Hindlimb muscle (tissue), 1 donor: Measurements from ENCODE around the gene SIGMAR1. TPM values are rescaled to one million over a fixed set of nuclear protein-coding genes. Genes with fewer than 3 reads are reported as not detected.
A peak's percentile ranks its signal among the peaks of the same experiment; 100 is the strongest.

Source experiments
- DNase-seq: peaks from one replicate; pipeline ENCODE4 v3.0.0-alpha.2; 2013
- polyA plus RNA-seq: library from polyadenylated mRNA; unstranded; fragments of 120-200 nt; gene quantifications from one replicate; pipeline ENCODE4 v1.2.1, GENCODE V29; 2013; ENCODE audit not compliant: insufficient read length

SIGMAR1 gene
- polyA plus RNA-seq, 1 donor, result 52.0 TPM

DNA sequence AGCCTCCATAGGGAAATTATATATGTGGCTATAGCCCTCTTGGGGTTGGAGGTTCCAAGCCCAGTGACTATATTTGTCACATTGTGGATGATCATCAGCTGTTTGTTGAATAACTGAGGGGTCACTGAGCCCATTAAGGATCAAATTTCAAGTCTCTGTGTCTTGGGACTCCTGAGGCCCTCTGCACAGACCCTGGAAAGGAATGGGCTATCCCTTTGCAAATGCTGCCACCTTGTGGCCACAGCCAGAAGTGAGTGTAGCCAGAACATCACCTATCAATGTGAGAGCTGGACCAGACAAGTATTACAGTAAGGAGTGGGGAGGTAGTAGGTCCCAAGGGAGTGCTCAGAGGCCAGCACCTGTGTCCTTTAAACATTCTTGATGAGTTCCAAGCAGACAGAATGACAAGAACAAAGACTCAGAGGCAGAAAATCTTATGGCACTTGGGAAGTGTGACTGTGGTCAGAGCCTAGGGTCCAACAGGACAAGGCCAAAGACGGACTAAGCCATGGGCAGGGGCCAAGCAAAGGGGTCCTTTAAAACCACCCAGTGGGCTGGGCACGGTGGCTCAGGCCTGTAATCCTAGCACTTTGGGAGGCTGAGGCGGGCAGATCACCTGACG is 33.9 kb downstream of the SIGMAR1 start:
- DNase-seq, result peak; percentile 82

DNA sequence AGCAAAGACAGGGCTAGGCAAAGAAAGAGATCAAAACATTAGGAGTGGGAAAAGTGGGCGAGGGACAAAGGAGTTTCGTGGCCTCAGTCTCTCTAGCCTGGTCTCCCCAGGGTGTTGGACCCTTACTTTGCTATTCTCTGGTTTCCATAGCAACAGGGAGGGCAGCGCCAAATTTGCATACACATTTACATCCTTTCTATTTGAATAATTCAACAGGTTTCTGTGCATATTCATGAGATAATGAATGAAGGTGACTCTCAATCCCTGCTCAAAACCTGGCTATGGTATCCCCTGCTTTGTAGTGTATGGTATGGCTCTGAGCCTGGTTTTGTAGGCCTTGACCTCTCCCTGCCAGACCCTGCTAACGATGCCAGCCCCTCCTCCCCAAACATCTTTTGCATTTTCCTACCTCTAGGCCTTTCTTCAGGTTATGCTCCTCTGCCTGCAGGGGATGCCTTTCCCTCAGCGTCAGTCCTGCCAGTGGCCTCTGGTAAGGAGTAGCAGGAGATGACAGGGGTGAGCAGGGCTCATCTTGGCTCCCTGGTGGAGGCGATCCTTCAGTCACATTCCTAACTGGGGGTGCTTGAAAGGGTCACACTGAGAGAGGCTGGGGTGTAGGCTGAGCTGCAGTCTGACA is 35.5 kb downstream of the SIGMAR1 start:
- no peak for DNase-seq

DNA sequence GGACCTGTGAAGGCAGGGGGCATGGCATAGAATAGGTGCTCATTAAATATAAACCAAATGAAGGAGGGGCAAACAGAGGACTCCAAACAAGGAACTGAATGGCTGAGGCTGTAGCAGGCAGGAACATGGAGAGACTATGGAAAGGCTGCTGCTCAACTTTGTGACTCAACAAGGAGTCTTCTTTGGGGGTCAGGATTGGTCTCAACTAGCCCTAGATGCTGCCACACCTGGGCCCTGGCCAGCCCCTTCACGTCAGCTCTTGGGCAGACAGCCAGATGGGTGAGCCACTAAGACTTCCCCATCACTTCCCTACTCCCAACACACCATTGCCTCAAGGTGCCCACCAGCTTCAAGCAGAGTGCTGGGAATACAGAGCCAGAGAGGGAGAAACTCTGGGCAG is 36.7 kb downstream of the SIGMAR1 start:
- DNase-seq, result no peak

DNA sequence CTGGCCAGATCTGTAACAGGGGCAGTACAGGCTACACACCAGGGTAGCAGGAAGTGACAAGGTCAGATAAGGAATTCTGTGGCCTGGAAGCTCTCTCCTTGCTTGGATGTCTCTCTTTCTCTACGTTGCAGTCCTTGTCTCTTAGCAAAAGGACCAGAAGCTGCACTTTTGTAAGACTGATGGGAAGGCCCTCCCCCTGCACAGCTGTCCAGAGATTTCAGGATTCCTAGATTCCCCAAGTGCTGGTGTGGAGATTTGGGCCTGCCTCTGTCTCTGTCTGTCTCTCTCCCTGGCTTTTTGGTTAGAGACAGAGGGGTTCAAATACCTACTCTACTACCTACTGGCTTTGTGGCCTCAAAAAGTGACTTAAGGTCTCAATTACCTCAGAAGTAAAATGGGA is 38.0 kb downstream of the SIGMAR1 start:
- no peak for DNase-seq

DNA sequence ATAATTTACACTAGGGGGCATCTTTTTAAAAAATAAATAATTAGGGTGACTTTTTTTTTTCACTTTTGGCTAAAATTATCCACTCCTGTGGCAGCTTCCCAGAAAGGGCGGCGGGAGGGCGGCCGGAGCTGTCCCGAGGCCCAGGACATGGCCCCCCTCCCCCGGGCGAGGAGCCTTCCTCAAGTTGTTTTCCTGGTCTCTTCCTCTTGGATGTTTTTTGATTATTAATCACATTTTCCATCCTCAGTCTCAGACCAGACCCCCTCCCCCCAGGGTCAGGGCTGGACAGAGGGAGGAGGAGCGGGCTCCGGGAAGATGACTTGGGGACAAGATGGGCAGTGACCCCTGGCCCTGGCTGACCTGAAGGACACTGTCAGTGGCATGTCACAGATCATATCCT is 43.4 kb downstream of the SIGMAR1 start:
- no peak for DNase-seq

DNA sequence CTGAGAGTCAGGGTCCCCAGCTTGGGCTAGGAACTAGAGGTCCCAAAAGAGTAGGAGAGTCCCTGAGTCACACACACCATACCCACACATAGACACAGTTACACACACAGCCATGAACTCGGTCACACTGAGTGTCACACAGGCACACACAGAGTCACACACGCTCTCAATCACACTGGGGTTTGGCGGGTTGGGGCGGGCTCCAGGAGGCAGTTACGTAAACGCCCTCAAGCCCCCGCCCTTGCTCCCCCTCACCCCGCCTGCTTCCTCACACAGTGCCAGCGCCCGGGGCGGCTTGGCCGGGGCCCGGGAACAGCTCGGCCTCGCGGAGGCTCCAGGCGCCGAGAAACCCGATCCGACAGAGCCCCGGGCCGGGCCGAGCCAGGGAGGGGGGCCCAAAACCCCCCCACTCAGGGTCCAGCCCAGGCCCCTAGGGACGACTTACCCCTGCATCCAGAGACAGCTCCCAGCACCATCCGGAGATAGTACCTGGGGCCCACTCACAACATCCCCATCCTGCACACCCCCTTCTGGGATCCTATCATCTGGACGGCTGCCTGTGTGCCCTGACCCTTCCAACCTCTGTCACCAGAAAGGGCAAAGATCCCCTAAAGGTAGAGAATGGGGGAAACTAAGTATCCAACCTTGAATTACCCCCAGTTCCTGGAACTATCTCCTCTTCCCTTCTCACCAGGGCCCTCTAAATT is 44.5 kb downstream of the SIGMAR1 start:
- DNase-seq, result peak; percentile 77

DNA sequence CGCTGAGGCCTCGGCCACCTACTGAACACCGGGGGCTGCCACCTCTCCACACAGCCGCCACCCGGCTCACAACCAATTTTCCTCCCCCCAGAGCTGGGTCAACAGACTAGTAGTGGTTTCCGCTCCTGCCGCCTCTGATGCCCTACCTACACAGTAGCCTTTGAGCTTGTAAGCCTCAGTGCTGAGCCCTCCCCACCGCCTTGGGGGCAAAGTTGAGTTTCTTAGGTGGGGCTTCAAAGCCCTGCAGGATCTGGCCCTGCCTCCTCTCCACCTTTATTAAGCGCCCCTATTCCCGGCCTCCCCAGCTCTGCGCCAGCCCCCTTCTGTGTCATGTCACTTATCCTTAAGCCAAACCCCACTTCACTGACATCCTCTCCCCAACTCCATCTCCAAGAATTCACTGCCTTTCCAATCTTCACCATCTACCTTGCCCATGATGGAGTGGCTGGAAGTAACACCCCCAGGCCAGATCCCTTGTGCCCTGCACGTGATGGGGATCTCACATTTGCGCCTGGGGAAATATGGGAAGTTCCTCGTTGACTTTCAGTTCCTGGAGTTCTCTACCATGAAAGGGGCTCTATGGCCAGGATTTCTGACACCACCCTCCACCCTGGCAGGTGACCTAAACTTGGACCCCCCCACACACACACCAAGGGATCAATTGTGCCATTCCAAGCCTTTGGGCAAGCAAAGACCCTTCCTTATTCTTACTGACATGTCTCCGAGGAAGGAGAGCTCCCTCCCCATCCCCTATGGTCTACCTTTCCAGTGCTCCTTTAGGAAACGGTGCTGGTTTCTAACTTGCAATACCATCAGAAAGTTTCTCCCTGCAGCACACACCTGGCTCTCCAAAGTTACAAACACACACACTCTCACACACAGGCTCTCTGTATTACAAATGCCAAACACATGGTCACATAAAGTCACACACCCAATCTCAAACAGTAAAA is 45.4 kb downstream of the SIGMAR1 start:
- DNase-seq, result no peak

DNA sequence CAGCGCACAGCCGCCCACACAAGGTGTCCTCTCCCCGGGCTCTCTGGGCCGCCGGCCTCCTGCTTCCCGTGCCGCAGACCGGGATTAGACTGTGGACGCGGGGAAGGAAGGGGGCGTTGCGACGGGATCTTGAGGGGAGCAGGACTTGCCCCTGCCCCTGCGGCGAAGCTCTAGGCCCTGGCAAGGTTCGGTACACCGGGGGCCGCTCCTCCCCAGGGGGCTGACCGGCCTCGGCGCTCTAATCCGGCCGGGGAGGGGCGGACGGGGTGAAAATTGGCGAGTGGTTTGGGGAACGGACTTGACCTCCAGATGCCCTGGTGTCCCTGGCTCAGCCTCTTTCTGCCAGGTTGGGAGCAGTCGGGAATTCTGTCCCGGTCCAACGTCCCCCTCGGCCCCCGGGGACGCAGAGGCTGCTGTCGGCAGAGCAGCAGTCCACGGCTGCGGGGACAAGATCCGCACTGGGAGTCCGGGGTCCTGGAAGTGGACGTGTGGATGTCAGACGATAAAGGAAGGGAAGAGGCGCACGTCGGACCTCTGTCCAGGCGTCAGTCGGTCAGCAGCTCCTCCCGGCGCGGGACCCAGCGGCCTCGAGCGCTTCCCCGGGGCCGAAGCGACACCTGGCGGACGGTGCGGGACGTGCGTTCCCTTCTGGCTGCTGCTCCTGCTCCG is 46.2 kb downstream of the SIGMAR1 start:
- DNase-seq, result peak; percentile 89

DNA sequence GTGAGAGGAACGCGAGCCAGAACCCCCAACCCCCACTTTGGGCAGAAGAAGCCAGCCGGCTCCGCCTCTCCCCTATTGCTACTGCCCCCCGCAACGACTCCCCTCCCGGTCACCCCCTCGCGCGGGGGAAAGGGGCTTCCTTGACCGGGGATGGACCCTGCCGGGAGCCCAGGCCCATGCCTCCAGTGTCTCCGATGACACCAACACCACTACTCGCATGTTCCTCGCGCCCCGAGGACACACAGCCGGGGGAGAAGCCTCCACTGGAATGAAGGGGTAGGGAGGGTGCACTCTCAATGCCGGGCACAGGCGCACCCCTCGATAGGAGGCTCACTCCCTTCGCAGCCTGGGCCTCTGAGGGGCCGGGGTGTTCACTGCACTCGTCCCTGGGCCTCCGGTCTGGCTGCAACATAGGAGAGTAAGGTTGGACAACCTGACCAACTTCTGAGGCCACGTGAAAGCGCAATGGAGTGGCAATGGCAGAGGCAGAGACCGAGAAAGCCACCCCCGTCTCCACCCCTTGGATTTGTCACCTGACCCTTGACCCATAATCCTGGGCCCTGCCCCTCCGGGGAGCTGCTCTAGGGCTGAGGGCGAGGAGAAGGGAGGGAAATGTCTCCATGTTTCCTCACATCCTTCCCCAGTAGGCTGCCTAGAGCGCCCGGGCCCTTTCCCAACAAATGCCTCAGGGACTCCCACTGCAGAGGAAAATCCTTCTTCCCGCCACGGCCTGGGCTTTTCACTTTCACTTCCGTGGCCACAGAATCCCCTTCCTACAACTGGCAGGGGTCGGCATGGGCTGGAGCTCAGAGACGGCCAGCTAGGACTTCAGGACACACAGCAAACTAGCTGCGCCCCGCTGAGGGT is 47.0 kb downstream of the SIGMAR1 start:
- DNase-seq, result no peak

DNA sequence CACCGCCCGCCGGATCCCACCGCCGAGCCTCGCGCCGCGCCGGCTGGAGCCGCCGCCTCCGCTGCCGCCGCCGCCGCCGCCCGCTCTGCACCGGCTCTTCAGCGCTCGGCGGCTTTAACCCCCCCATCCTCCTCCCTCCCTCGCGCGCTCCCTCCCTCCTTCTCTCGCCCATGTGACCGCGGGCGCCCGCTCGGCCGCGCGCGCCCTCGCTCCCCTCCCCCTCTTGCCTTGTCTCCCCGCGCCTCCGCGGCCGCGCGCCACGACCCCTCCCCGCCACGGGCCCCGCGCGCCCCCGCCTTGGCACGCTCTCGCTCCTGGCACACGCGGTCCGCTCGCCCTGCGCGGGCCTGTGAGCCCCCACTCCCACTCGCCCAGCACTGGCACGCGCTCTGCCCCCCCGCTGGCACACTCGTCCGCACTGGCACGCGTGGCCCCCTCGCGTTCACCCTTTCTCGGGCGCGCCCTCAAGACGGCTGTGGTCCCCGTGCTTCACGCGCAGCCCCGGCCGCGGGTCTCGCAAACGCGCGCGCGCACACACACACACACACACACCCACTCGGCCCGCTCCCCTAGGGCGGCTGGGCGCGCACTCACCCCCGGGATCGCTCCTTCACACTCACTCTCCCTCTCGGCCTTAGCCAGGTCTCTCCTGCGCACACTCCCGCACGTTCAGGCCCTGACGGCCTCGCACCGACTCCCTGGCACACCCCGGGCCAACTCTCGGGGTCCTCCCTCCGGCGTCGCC is 47.8 kb downstream of the SIGMAR1 start, which contains the start of gene CNTFR:
Gene CNTFR (minus strand): TSS at position 89 of the 745 bp plus-strand sequence. CDS start 20,743 bp downstream, outside the sequence.
- peak; percentile 83 for DNase-seq

DNA sequence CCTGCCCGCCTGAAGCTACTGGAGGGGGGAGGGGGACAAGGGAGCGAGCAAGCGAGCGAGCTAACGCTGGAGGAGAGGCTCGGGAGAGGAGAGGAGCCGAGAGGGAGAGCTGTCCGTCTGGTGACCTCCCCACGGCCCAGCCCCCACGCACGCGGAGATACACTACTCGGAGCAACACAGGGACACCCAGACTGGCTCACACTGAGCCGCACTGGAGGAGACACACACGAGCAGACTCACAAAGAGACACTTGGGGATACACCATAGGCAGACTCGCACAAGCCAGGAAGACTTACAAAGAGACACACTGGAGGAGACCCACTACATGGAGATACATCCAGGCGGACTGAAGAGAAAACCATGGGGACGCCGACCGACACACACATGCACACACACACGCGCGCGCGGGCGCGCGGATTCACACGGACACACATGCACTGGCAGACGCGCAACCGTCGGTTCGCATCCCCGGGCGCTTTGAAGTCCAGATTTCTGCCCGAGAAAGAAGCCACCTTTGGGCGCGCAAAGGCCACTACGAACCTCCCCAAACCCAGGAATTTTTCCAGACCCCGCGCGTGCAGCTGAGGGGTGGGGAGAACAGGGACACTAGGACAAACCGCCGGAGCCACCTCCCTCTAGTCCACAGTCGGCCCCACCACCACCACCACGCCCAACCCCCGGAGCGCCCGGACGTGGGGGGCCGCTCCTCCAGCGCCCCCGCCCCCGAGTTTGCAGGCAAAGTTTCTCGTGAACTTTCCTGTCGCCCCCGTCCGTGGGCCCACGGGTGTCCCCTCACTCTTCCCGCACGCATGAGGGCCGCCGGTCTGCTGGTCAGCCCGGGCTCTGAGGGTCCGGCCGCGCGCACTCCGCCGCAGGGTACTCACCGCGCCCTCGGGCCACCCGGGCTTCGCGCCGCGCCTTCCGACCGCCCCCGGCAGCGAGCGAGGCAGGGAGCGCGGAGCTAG is 48.6 kb downstream of the SIGMAR1 start:
- no peak for DNase-seq

DNA sequence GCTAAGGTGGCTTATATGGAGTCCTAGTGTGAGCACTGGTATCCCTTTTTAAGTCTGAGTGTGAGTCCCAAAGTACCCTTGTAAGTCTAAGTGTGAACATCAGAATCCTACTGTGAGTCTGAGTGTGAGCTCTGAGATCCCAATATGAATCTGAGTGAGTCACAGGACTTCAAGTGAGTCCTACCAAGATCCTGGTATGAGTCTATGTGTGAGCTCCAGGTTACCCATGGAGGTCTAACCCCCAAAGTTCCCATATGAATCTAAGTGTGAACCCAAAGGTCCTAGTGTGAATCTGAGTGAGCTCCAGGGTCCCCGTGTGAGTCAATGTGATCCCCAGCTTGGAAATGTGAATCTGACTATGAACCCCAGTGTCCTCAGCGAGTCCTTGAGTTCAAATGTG is 50.3 kb downstream of the SIGMAR1 start:
- DNase-seq, result no peak

DNA sequence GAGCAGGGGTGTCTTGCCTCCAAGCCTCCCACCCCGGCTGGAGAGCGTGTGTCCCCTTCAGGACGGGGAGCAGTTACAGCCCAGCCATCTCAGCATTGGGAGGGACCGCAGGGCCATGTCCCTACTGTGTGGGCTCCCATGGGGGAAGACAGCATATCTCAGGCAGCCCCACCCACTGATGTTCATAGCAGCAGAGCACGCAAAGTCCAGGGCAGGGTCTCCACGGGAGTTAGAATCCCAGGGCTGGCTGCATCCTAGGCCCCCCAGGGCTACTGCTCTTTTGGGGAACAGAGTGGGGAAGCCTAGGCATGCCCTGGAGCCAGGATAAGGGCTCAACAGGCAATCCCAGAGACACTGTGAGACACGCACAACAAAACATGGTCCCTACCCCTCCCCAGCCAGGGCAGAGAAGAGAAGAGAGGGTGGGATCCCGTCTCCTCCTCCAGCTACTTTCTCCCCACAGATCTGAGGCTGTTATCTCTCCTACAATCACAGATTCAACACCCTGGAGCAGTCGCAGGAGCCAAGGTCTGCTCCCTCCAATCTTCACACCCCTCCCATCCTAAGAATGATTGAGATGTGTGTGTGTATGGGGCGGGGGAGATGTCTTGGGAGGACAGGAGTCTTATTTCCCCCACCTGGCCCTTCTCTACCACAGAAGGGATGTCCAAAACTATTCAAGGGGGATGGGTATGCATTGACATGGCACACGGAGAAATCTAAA is 51.5 kb downstream of the SIGMAR1 start:
- no peak for DNase-seq

DNA sequence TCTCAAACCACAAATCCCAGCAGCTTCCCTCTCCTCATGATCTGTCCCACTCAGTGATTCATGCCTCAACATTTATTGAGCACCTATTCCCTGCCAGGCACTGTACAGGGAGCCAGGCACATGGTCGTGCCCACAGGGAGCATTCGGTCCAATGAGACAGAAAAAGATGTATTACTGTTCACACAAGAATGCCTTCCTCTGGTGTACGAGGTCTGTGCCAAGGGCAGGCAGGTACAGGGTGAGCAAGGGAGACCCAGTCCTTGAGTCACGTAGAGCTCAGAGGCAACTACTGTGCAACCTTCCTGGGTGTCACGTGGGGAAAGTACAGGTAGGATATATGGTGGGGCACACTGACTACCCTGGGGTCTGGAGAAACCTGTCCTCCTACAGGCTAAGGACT is 52.6 kb downstream of the SIGMAR1 start:
- DNase-seq, result no peak
